ENCODE results near the gene SPSB1. TPM values are rescaled to one million over a fixed set of nuclear protein-coding genes. Genes with fewer than 3 reads are reported as not detected.

Gene SPSB1
- total and polyA plus RNA-seq, 2 of the 4 experiments (the other 2 are of a cell fraction), result 16.7 to 19.8 TPM

DNA sequence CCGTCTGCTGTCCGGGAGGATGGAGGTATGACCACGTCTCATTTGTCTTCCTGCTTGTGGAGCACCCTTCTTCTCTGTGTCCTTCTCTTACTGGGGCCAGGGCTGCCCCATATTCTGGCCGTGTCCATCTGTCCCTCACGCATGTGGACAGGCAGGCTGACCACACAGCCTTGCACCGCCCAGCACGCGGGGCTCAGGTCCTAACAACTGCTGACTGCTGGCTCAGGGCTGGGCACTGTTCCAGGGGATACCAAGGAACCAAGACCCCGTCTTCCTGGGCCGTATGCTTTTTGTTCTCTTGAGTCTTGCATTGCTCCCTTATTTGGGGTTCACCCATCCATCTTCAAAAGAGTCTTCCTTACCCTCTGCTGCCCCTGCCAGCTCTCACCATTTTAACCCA, 17.5 kb upstream of the SPSB1 start:
- no peak overlapping the region for H3K56ac ChIP-seq (ENCODE audit: extremely low read depth, insufficient read depth, low read length)
- 72% methylated on average over 7 of the region's 10 CpGs; no CpG with 5 or more reads in 1 of the 2 experiments for WGBS, 2 experiments (ENCODE audit: extremely low coverage in 2 of 2, insufficient read length in 1 of 2)
- peaks cover 21% of the 10 kb centered on the region for H3K9me1 ChIP-seq (ENCODE audit: insufficient read depth, low read length)
- ChIA-PET CTCF (interaction anchor here (0.8 to 1.0 kb wide), 2 partner anchors 9 to 14 kb away, joined by 3 to 5 read pairs; no protein-coding TSS in a partner anchor), POLR2A (ENCODE audit: unreplicated experiment) (no interaction called here)
- no peak overlapping the region for H3K27ac ChIP-seq (ENCODE audit: insufficient read depth, low read length)
- H2AFZ ChIP-seq (replicated peaks; ENCODE audit: low read length, poor library complexity), result peak overlapping the region; percentile 39
- dilution Hi-C loops (cut with HindIII; ENCODE audit: low sequenced_read_pairs, unreplicated experiment), result no loop called here
- peak overlapping the region; percentile 0; the same call in 1 of the 2 replicates for H3K4me2 ChIP-seq (ENCODE audit: low read depth, low read length)
- peak overlapping the region; percentile 63 for H4K91ac ChIP-seq (ENCODE audit: insufficient read depth, low read depth, low read length)
- H3K9me3 ChIP-seq (ENCODE audit: control insufficient read depth, insufficient read depth, low read length), result no peaks in the 10 kb centered on the region
- intact Hi-C loops (cut with micrococcal nuclease), result no loop called here
- peak overlapping the region; percentile 77 for H2AK9ac ChIP-seq (replicated peaks; ENCODE audit: low read depth, low read length, poor library complexity)
- peak overlapping the region; percentile 72; the same call in 1 of the 3 replicates for H2BK15ac ChIP-seq (ENCODE audit: low read depth, low read length)
- in situ Hi-C loops (cut with MboI; ENCODE audit: low sequenced_read_pairs), result loop anchor here (10.0 kb wide), 1 partner anchor 300 kb away; no protein-coding TSS in a partner anchor
- peak overlapping the region; percentile 38 for H2BK20ac ChIP-seq (ENCODE audit: low read depth, low read length)
- H2BK5ac ChIP-seq (ENCODE audit: low read depth, low read length, poor library complexity, severe bottlenecking), result peak overlapping the region; percentile 52
- H2BK120ac ChIP-seq (ENCODE audit: low read depth, low read length), result peak overlapping the region; percentile 81
- H4K5ac ChIP-seq (ENCODE audit: low read depth, low read length), result no peak overlapping the region
- peaks cover 26% of the 10 kb centered on the region for H3K4me1 ChIP-seq (ENCODE audit: control insufficient read depth, insufficient read depth, low read length)
- ATAC-seq (ENCODE audit: low read depth) (peak; percentile 6), DNase-seq (peak; percentile 33)
- H3K27me3 ChIP-seq (ENCODE audit: control insufficient read depth, insufficient read depth, low read length), result no peaks in the 10 kb centered on the region
- TF ChIP-seq MAZ (IDR thresholded peaks at IDR 0.05; ENCODE audit: borderline replicate concordance, low read depth, low read length) (no peak), MXI1 (IDR thresholded peaks at IDR 0.05; ENCODE audit: borderline replicate concordance, low read depth, low read length) (no peak), NFE2L2 (IDR thresholded peaks at IDR 0.05; ENCODE audit: low read depth, low read length) (no peak), CHD1 (IDR thresholded peaks at IDR 0.05; ENCODE audit: low read depth, low read length) (no peak), RFX5 (IDR thresholded peaks at IDR 0.05; ENCODE audit: low read depth, low read length) (no peak)
- H3K79me1 ChIP-seq (ENCODE audit: low read depth in 1 of 2, low read length in 2 of 2), result 0 out of 4 replicates have a peak, but pooled peaks cover 0 to 5% of the 10 kb centered on the region in 2 experiments
- H3K4me3 ChIP-seq (ENCODE audit: insufficient read depth, low read depth, low read length), result no peak overlapping the region
- 0 out of 4 replicates have a peak overlapping the region, but pooled peaks of 1 of the 2 experiments have one; percentile 32 for H4K8ac ChIP-seq (ENCODE audit: low read depth in 2 of 2, low read length in 2 of 2)
- H3K18ac ChIP-seq (ENCODE audit: low read depth, low read length), result no peak overlapping the region
- 0 out of 2 replicates have a peak overlapping the region, but pooled peaks have one; percentile 12 for H3K23ac ChIP-seq (ENCODE audit: low read depth, low read length)
- no peaks in the 10 kb centered on the region for H4K20me1 ChIP-seq (ENCODE audit: insufficient read depth, low read length)
- no TSS peak for BruUV-seq (replicated peaks)
- H3K14ac ChIP-seq (replicated peaks; ENCODE audit: low read depth, low read length), result 0 out of 2 replicates have a peak overlapping the region, but pooled peaks have one; percentile 55
- no peak overlapping the region for H3K9ac ChIP-seq (ENCODE audit: low read depth, low read length)
- no peaks in the 10 kb centered on the region for H3K36me3 ChIP-seq (ENCODE audit: control insufficient read depth, insufficient read depth, low read length)
- peak overlapping the region; percentile 97 for H2AK5ac ChIP-seq (ENCODE audit: low read depth, low read length)
- H3K4ac ChIP-seq (ENCODE audit: low read depth, low read length), result peak overlapping the region; percentile 74

Measured in IMR-90 (cell line).